T-helper 22 cell (primary cell): ENCODE data around the gene WDR72.
"Not testable (repeated sequence)": the region's sequence is repeated elsewhere in the genome, so short reads cannot be mapped to it uniquely, and the experiment has no call there.

ENCODE experiments used
- DNase-seq: peaks from one replicate; pipeline ENCODE4 v3.0.0-alpha.2; 2020; ENCODE audit warnings: low read depth

WDR72 gene

GRCh38 chr15:53709821-53710220, 49.6 kb downstream of the WDR72 start:
- no peak for DNase-seq

GRCh38 chr15:53695365-53695764, 64.1 kb downstream of the WDR72 start:
- no peak for DNase-seq

GRCh38 chr15:53694476-53694874, 65.0 kb downstream of the WDR72 start:
- DNase-seq, result no peak

GRCh38 chr15:53693729-53694475, 65.6 kb downstream of the WDR72 start:
- no peak for DNase-seq

GRCh38 chr15:53684162-53684561, 75.3 kb downstream of the WDR72 start:
- not testable (repeated sequence) for DNase-seq

- DNase-seq, result no peak
Measured at GRCh38 chr15:53681056-53681455, 78.4 kb downstream of the WDR72 start.

- no peak for DNase-seq
Measured at GRCh38 chr15:53675832-53676231, 83.6 kb downstream of the WDR72 start.

- DNase-seq, result no peak
Measured at GRCh38 chr15:53671545-53671944, 87.9 kb downstream of the WDR72 start.

- DNase-seq, result no peak
Measured at GRCh38 chr15:53670701-53671100, 88.8 kb downstream of the WDR72 start.

- DNase-seq, result no peak
Measured at GRCh38 chr15:53665930-53666329, 93.5 kb downstream of the WDR72 start.

- DNase-seq, result no peak
Measured at GRCh38 chr15:53658827-53659555, 100.5 kb downstream of the WDR72 start.

GRCh38 chr15:53658255-53658654, 101.2 kb downstream of the WDR72 start:
- DNase-seq, result no peak

- no peak for DNase-seq
Measured at GRCh38 chr15:53648934-53649333, 110.5 kb downstream of the WDR72 start.

- DNase-seq, result no peak
Measured at GRCh38 chr15:53644660-53645059, 114.8 kb downstream of the WDR72 start.

GRCh38 chr15:53634517-53635106, 124.9 kb downstream of the WDR72 start:
- DNase-seq, result no peak

- no peak for DNase-seq
Measured at GRCh38 chr15:53627279-53627678, 132.2 kb downstream of the WDR72 start.

GRCh38 chr15:53625962-53626845, 133.3 kb downstream of the WDR72 start:
- no peak for DNase-seq

GRCh38 chr15:53625260-53625659, 134.2 kb downstream of the WDR72 start:
- no peak for DNase-seq

GRCh38 chr15:53618461-53618860, 141.0 kb downstream of the WDR72 start:
- DNase-seq, result no peak

- DNase-seq, result no peak
Measured at GRCh38 chr15:53611145-53611920, 148.1 kb downstream of the WDR72 start.

- no peak for DNase-seq
Measured at GRCh38 chr15:53591041-53591440, 168.4 kb downstream of the WDR72 start.
